CD4-positive, alpha-beta T cell treated with Interleukin-17A for 4 hours (primary cell): ENCODE results near the gene ADO.

Source experiments
- DNase-seq: peaks from one replicate; pipeline ENCODE4 v3.0.0-alpha.2; 2020; ENCODE audit warnings: mixed read lengths

The ADO gene

DNA sequence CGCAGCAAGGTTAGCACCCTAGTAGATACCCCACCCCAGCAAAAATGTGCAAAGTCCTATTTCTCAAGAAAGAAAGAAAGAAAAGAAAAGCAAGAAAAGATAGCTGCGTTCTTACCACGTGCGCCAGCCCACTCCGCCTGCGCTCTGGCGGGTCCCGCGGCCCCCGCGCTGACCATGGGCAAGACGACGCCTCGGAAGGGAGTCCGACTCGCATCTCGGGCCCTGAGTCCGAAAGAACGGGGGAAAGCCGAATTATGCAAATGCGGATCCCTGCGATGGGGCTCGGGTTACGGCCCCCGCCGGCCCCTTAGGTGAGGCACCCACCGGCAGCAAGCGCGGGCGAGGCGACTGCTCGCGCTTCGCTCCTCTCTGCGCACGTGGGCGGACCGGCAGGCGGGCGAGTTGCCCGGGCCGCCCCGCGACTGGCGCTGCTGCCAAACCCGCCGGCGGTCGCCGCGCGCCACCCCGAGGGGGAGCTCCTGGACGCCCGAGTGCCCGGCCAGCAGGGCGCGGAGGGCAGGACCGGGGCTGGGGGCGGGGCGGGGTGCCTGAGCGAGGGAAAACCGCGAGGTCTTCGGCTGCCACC is 14.0 kb downstream of the ADO start:
- peak; percentile 55 for DNase-seq

DNA sequence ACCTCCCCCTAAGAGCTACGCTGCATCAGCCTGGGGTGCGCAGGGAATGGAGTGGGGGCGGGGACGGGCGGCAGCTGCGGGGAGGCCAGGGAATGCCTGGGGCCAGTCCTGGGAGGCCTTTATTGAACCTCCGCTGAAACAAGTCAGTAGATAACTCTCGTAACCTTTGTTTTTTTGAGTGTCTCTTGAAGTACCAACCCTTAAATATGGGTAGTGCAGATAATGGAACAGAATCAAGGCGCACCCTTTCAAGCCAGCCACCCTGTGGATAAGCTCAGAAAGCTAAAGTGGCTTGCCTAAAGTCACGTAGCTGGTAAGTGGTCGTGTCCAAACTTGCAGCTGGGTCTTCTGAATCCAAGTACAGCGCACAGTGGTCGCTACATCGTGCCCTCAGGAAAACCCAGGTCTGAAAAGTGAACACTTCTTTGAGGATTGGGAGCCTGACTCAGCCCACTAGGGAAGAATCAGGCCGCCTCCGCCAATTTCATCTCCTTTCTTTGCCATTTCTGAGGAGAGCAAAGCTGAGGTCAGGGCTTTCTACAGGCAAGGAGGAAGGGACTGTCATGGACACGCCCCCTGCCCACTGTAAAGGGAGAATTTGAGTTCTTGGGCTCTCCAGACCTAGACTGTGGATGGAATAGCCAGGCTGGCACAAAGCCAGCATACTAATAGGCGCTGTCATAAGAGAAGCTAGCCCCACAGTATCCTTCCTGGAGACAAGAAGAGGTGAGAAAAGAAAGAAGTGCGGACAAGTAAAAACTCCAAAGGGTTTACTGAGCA is 14.8 kb downstream of the ADO start:
- no peak for DNase-seq

DNA sequence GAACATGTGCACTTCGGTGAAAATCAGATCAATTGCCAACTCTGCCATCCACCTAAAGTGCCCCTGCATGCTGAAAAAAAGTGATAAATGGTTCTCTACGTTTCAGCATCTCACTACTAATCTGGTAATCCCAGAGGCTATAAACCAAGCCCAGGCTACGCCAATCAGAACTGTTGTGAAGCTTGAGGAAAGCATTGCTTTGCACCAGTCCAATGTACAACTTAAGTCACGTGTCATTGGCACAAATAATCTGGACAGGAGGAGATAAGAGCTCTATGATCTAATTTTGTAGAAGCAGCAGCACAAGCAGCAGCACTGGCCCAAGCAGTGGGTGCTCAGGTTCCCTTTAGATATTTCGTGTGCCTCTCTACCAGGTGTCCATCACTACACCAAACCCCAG is 16.1 kb downstream of the ADO start:
- DNase-seq: no peak

DNA sequence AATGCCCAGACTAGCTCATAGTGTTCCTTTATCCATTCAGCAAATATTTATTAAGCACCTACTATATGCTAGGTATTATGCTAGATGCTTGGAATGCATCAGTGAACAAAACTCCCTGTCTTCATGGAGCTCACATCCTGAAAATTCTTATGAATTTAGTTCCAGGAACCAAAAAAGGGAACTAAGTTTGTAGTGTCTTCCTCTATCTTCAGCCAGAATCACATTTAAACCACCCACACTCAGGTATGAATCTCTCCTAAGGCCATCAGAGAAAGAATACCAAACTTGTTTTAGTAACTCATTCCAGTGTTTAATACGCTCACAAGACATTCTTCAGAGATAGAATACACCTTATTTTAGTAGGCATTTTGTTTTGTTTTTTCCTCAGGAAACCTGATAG is 21.8 kb downstream of the ADO start:
- DNase-seq: no peak

DNA sequence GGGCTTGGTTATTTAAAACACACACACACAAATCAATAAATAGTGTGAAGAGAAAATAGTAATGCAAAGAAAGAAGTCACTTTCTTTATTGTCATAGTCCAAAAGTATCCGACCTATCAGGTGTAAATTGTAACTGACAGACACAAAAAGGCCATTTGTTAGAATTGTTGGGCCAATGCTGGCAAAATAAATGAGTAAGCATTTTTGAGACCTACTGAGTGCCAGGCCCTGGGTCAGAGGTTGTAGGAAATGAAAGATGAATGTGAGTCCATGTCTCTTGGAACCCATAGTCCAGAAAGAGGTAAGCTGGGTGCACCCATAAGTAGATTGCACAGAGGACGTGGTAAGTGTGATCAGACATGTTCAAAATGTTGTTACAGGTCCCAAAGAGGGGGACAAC is 25.1 kb downstream of the ADO start:
- DNase-seq: no peak

DNA sequence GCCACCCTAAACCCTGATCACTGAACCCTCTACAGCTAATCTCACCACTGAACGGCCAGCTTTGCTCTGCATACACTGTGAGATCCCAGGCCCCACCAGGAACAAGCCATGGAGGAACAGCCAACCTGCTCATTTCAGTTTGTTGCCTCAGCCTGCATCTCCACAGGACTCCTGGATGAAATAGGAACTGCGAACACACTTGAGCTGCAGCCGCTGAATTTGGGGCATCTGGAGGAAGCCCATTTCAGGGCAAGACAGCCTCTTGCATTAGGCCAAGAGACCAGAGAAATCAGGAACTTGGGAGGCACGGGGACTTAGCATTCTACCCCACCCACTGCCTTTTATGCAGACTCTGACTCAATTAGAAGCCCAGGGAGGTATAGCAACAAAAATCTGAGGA is 26.2 kb downstream of the ADO start:
- DNase-seq: no peak

DNA sequence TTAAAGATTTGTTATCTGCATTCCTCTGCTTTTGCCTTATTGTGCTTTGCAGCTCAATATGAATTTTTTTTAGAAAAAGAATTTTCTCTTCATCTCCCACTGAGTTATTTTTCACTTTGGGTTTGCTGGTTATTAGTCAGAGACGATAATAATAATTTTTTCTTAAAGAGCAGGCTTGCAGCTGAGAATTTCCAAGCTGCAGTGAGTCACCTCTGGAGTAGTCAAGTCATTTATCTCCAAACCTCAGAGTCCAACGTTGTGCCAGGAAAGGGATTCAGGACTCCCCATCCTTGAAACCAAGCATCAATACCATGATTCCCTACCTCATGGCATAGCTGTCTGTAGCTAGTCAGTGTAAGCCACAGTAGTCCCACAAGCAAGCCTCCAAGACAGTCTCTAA is 26.8 kb downstream of the ADO start:
- DNase-seq: no peak

DNA sequence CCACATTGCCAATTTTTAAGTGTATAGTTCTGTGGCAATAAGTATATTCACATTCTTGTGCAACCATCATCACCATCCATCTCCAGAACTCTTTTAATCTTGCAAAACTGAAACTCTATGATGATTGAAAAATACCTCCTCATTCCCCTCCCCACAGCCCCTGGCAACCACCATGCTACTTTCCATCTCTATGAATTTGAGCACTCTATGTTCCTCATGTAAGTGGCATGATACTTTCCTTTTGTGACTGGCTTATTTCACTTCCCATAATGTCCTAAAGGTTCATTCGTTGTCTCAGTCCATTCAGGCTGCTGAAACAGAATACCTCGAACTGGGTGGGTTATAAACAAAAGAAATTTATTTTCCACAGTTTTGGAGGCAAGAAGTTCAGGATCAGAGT is 35.1 kb downstream of the ADO start:
- DNase-seq: no peak

DNA sequence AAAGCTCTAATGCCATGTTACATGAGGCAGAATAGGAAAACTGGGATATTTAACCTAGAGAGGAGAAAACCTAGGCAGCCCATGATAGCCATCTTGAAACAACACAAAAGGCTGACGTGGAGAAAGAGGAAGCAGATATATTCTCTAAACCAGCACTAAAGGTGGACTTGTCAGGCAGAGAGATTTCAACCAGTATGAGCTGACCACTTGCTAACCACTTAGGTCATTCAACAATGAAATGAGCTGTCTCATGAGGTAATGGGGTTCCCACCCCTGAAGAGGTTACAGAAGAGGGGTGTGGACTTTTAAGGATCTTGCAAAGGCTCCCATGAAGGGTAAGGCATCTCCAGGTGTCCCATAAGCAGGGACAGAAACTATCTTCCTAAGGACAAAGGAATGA is 38.5 kb downstream of the ADO start:
- DNase-seq: no peak

DNA sequence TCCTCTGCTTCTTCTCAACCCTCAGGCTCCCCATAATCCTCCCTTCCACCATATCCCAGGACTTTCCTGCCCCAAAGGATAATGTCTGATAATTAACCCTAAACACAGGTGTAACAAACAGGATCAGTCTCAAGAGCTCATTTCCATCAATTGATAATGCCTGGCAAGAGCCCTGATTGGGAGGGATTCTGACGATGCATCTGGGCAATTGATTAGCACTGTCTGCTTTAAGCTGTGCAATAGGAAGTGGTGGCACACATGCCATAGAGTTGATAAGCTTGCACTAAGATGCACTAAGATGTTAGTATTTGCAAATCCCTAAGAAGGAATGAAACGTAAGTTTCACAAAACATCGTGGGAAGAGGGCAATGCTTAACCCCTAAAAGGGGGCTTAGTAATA is 39.1 kb downstream of the ADO start:
- DNase-seq: no peak

DNA sequence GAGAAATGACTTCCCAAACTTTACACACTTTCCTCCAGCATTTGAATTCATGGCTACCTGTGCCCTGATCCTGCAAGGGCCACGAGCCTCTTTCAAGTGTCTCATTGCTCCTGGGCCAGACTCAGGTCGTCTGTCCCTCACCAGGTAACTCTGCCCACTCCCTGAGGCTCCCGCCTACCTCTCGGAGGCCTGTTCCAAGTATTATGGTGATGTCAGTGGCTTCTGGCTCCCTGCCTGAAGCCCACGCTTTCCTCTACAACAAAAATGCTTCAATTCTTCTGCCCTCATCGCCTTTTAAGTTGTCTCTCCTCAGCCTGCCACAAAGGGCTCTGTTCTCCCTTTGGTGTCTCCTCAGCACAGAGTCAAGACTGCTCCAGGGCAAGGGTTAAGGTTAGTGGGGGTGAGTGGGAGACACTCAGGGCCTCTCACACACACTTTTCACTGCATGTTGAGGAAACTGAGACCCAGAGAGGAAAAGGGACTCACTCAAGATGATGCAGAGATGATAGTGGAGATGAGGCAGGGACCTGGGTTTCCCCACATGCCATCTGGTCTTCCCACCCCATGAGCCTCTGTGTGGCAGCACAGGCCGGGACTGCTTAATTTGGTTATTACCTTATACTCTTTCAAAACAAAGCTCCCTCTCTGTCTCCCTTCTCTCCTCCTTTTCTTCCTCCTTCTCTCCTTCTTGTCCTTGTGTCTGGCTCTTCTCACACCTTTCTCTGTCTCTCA is 39.9 kb downstream of the ADO start:
- no peak for DNase-seq

DNA sequence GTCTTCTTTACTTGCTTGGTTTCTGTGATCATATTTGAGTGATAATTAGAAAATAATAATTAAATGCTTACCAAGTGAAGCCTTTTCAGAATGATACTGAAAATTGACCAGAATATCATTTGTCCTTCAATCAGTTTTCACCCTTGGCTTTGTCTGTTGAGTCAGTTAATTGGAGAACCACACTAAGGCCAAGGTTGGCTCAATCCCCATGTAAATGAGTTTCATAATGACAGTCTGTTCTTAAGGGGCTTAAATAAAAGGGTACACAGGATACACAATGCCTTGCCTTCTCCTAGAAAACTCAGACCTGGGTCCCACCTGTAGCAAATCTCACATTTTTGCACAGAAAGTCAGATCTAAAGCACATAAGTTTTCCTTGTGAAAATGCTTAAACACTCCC is 42.9 kb downstream of the ADO start:
- no peak for DNase-seq

DNA sequence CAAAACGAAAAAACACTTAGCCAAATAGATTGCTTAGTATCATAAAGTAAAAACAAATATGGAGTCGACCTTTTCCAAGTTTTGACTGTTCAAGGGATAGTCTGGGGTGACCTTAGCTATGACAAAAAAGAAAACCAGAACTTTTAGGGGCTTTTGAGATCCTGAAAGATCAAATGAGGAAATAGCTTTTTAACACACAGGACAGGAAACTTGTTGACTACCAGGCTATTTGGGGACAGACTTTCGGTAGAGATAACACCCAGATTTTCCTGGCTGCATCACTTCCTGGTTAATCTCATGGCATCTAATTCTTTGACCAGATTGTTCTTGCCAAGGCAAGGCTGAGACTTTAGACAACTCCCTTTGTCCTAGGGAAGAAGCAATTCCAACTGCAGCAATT is 46.1 kb downstream of the ADO start:
- DNase-seq: no peak

DNA sequence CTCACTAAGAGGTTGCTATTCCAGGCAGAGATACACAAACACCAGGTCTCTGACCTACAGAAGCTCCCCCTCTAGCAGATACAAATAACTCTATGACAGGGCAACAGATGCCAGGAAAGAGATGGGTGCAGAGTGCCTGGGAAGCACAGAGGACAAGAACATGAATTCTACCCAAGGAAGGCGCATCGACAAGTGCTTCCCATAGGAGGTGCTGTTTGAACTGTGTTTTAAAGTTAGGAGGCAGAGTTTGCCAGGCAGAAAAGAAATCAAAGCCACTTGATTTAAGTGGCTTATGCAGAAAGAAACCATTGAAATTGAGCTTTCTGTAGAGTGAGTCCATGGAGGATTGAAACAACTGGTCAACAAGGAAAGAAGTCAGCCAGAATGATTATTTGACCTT is 46.9 kb downstream of the ADO start:
- no peak for DNase-seq

DNA sequence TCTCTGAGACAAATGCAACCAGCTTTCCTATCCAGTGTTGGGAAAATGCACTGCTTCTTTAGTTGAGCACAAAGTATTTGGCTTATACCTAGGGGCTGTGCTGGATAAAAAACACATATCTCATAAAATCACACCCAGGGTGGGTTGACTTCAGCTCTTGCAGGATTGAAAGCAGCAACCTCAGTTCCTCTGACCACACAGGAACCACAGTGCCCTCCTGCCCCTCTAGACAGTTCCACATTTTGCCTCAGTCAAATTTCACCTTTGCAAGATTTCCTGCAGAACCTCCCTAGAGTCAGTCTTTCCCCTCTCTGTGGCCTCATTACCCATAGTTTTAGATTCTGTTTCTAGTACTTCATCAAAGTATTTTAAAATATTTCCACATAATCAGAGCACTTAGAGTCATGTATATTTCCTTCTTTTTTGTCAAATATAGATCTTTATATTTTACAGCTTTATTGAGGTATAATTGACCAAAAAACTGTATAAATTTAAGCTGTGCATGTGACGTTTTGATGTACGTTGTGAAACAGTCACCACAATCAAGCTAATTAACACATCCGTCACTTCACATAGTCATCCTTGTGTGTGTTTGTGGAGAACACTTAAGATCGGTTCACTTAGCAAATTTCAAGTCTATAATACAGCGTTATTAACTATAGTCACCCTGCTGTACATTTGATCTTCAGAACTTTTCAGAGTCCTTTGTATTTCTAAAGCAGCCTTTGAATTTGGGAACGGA is 48.6 kb downstream of the ADO start:
- no peak for DNase-seq

DNA sequence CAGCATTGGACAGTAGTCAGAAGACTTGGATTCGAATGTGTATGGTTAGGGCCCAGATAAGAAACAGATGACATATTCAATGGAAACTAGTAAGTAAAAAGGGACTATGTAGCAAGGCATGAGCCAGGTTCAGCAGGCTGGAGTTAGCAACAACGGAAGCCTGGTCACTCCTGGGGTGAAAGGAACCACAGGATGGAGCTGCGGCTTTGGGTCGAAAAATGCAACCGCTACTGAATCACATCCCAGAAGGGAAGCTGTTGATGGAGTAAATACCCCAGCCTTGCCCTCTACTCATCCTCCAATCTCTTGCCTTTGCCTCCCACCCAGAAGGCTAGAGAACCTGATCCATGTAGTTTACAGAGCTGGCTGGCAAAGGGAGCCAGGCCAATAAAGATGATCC is 49.2 kb downstream of the ADO start:
- no peak for DNase-seq

DNA sequence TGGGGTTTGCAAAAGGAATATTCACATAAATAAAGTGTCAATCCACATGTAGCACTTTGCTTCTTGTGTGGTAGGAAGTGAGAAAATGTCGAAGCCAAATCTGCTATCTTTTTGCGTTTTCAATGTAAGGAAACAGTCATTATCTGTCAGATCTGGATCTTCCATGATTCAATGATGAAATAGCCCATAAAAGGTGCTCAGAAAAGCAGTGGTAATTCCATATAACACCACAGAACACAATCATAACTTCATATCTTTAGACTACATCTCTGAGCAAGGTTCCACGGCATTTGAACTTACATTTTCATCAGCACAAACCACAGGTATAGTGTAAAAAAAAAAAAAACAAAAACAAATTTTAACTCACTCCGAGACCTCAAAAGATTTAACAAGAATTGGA is 51.5 kb downstream of the ADO start:
- no peak for DNase-seq
